IPS DF 4.7 (cell line): Measurements from ENCODE around the gene KAT6B.

Experiments
- DNase-seq: peaks from one replicate; pipeline ENCODE4 v3.0.0-alpha.2; 2013; ENCODE audit warnings: low spot score; ENCODE audit errors: extremely low read depth

The KAT6B gene

GRCh38 chr10:75010373-75010772 lies 184.0 kb downstream of the KAT6B start:
- no peak for DNase-seq

GRCh38 chr10:75011221-75011620 lies 184.8 kb downstream of the KAT6B start:
- no peak for DNase-seq

- no peak for DNase-seq
Observed at GRCh38 chr10:75012471-75012870, 186.1 kb downstream of the KAT6B start.

- no peak for DNase-seq
Observed at GRCh38 chr10:75013007-75013406, 186.6 kb downstream of the KAT6B start.

- DNase-seq = no peak
Observed at GRCh38 chr10:75013522-75013921, 187.1 kb downstream of the KAT6B start.

GRCh38 chr10:75014516-75015230 lies 188.3 kb downstream of the KAT6B start:
- no peak for DNase-seq

- DNase-seq = no peak
Observed at GRCh38 chr10:75015442-75015841, 189.0 kb downstream of the KAT6B start.

GRCh38 chr10:75016325-75016724 lies 189.9 kb downstream of the KAT6B start:
- no peak for DNase-seq

GRCh38 chr10:75018251-75018650 lies 191.9 kb downstream of the KAT6B start:
- no peak for DNase-seq

GRCh38 chr10:75018686-75019307 lies 192.4 kb downstream of the KAT6B start:
- no peak for DNase-seq

GRCh38 chr10:75019370-75019769 lies 193.0 kb downstream of the KAT6B start:
- no peak for DNase-seq

- no peak for DNase-seq
Observed at GRCh38 chr10:75020168-75020567, 193.8 kb downstream of the KAT6B start.

- no peak for DNase-seq
Observed at GRCh38 chr10:75021379-75022249, 195.2 kb downstream of the KAT6B start.

- DNase-seq = no peak
Observed at GRCh38 chr10:75023074-75023473, 196.7 kb downstream of the KAT6B start.

GRCh38 chr10:75024971-75025523 lies 198.6 kb downstream of the KAT6B start:
- DNase-seq = no peak

- no peak for DNase-seq
Observed at GRCh38 chr10:75028049-75028448, 201.6 kb downstream of the KAT6B start.

GRCh38 chr10:75028748-75029147 lies 202.3 kb downstream of the KAT6B start:
- DNase-seq = no peak

- no peak for DNase-seq
Observed at GRCh38 chr10:75029420-75029819, 203.0 kb downstream of the KAT6B start.

GRCh38 chr10:75029857-75030256 lies 203.5 kb downstream of the KAT6B start:
- no peak for DNase-seq

- DNase-seq = no peak
Observed at GRCh38 chr10:75030371-75030770, 204.0 kb downstream of the KAT6B start.

- DNase-seq = no peak
Observed at GRCh38 chr10:75032119-75032518, 205.7 kb downstream of the KAT6B start.

- no peak for DNase-seq
Observed at GRCh38 chr10:75032813-75033212, 206.4 kb downstream of the KAT6B start.
